ENCODE results near the gene PTPRS. TPM values are rescaled to one million over a fixed set of nuclear protein-coding genes. Genes with fewer than 3 reads are reported as not detected.

The PTPRS gene
- total and polyA plus RNA-seq, 2 donors (not counting 3 experiments of a cell fraction or from before 2014, with no cell fraction given): 10.1 to 16.1 TPM

DNA sequence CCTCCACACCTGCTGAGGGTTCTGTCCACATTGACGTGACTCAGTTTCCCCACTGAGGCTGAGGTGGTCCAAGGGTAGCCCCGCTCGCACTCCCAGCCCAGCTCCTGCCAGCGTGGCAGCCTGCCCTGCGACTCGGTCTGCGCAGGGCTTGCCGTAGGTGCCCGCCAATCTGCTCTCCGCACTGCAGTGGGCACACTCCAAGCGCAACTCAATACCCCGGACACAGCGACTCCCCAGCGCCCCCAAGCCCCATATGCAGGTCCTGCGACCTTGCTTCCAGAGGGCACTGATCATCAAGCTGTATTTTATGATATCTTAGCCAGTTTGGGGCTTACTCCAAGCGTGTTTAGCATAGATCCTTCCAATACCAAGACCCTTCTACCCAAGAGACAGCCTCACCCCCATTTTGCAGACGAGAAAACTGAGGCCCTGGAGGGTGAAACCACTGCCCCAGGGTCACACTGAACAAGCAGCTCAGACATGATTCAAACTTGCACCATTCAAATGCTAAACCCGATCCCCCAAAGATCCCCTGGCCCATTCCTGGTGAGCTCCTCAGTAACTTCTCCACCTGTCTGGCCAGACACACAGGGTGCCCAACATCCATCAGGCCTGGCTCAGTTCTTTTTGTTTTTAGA lies 13.5 kb downstream of the PTPRS start:
- Histone ChIP-seq H2AFZ (ENCODE audit: low read depth, low read length) (no peak overlapping the region), H3K27me3 (ENCODE audit: control insufficient read depth in 2 of 2, insufficient read depth in 2 of 2, low read length in 2 of 2) (no peaks in the 10 kb centered on the region), H3K9ac (replicated peaks; ENCODE audit: extremely low read depth, insufficient read depth, low read length) (no peak overlapping the region), H3K9me1 (replicated peaks; ENCODE audit: control insufficient read depth, extremely low read depth, insufficient read depth, low read length) (no peaks in the 10 kb centered on the region), H3K4me3 (replicated peaks in 1 of 3; ENCODE audit: insufficient read depth in 1 of 3, low read depth in 1 of 3, low read length in 3 of 3) (no peak overlapping the region), H3K4me1 (ENCODE audit: control insufficient read depth, extremely low read depth, insufficient read depth, low read length) (no peaks in the 10 kb centered on the region), H3K36me3 (ENCODE audit: control insufficient read depth in 2 of 2, extremely low read depth in 1 of 2, insufficient read depth in 2 of 2, low read length in 2 of 2) (no peaks in the 10 kb centered on the region), H3K27ac (ENCODE audit: insufficient read depth, low read depth, low read length) (no peak overlapping the region), H4K20me1 (replicated peaks; ENCODE audit: control insufficient read depth, extremely low read depth, insufficient read depth, low read length) (no peaks in the 10 kb centered on the region), H3K9me3 (replicated peaks; ENCODE audit: control insufficient read depth, insufficient read depth, low read length) (no peaks in the 10 kb centered on the region), H3K4me2 (ENCODE audit: insufficient read depth, low read length) (no peak overlapping the region), H3K79me2 (ENCODE audit: control insufficient read depth, insufficient read depth, low read length) (no peaks in the 10 kb centered on the region)
- TF ChIP-seq JUN (IDR thresholded peaks at IDR 0.05; ENCODE audit: borderline replicate concordance, insufficient read depth, insufficient read length, low read depth) (no peak), GATA2 (IDR thresholded peaks at IDR 0.05; ENCODE audit: insufficient read depth, insufficient read length, low read depth, low read length) (no peak), POLR2AphosphoS5 (IDR thresholded peaks at IDR 0.05; ENCODE audit: insufficient read depth, low read depth, low read length) (no peak), MYC (IDR thresholded peaks at IDR 0.05; ENCODE audit: low read depth, low read length) (no peak)
- TF ChIP-seq, protein P1, sequence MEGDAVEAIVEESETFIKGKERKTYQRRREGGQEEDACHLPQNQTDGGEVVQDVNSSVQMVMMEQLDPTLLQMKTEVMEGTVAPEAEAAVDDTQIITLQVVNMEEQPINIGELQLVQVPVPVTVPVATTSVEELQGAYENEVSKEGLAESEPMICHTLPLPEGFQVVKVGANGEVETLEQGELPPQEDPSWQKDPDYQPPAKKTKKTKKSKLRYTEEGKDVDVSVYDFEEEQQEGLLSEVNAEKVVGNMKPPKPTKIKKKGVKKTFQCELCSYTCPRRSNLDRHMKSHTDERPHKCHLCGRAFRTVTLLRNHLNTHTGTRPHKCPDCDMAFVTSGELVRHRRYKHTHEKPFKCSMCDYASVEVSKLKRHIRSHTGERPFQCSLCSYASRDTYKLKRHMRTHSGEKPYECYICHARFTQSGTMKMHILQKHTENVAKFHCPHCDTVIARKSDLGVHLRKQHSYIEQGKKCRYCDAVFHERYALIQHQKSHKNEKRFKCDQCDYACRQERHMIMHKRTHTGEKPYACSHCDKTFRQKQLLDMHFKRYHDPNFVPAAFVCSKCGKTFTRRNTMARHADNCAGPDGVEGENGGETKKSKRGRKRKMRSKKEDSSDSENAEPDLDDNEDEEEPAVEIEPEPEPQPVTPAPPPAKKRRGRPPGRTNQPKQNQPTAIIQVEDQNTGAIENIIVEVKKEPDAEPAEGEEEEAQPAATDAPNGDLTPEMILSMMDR (IDR thresholded peaks at IDR 0.05; ENCODE audit: extremely low read depth in 1 of 2, insufficient read depth in 1 of 2, low read depth in 1 of 2, low read length in 2 of 2): no peak
- POLR2A ChIA-PET: no interaction called here
- intact Hi-C loops (cut with micrococcal nuclease): no loop called here
- DNase-seq (ENCODE audit: low read depth, low spot score) (no peak), FAIRE-seq (no peak)
- CTCF ChIA-PET: interaction anchor here (1.2 kb wide), 1 partner anchor 173 kb away, joined by 3 read pairs; no protein-coding TSS in a partner anchor
- dilution Hi-C loops (cut with MboI; ENCODE audit: extremely low pct_ligation_motif_present, low sequenced_read_pairs): no loop called here
- BruUV-seq (replicated peaks): no TSS peak

GRCh38 chr19:5326545-5326944 lies 14.1 kb downstream of the PTPRS start:
- Histone ChIP-seq H3K4me2 (ENCODE audit: insufficient read depth, low read length) (no peak overlapping the region), H3K27ac (ENCODE audit: insufficient read depth, low read depth, low read length) (no peak overlapping the region), H3K4me1 (ENCODE audit: control insufficient read depth, extremely low read depth, insufficient read depth, low read length) (no peaks in the 10 kb centered on the region), H3K4me3 (replicated peaks in 1 of 3; ENCODE audit: insufficient read depth in 1 of 3, low read depth in 1 of 3, low read length in 3 of 3) (no peak overlapping the region), H4K20me1 (replicated peaks; ENCODE audit: control insufficient read depth, extremely low read depth, insufficient read depth, low read length) (no peaks in the 10 kb centered on the region), H3K9ac (replicated peaks; ENCODE audit: extremely low read depth, insufficient read depth, low read length) (no peak overlapping the region), H3K9me1 (replicated peaks; ENCODE audit: control insufficient read depth, extremely low read depth, insufficient read depth, low read length) (no peaks in the 10 kb centered on the region), H3K27me3 (ENCODE audit: control insufficient read depth in 2 of 2, insufficient read depth in 2 of 2, low read length in 2 of 2) (no peaks in the 10 kb centered on the region), H3K36me3 (ENCODE audit: control insufficient read depth in 2 of 2, extremely low read depth in 1 of 2, insufficient read depth in 2 of 2, low read length in 2 of 2) (no peaks in the 10 kb centered on the region), H3K9me3 (replicated peaks; ENCODE audit: control insufficient read depth, insufficient read depth, low read length) (no peaks in the 10 kb centered on the region), H2AFZ (ENCODE audit: low read depth, low read length) (no peak overlapping the region), H3K79me2 (ENCODE audit: control insufficient read depth, insufficient read depth, low read length) (no peaks in the 10 kb centered on the region)
- intact Hi-C loops (cut with micrococcal nuclease) (no loop called here), dilution Hi-C loops (cut with MboI; ENCODE audit: extremely low pct_ligation_motif_present, low sequenced_read_pairs) (no loop called here)
- no peak for TF ChIP-seq GATA2 (IDR thresholded peaks at IDR 0.05; ENCODE audit: insufficient read depth, insufficient read length, low read depth, low read length)
- no peak for TF ChIP-seq FOS (IDR thresholded peaks at IDR 0.05; ENCODE audit: borderline replicate concordance, insufficient read depth, low read length)
- TF ChIP-seq POLR2AphosphoS5 (IDR thresholded peaks at IDR 0.05; ENCODE audit: insufficient read depth, low read depth, low read length): no peak
- TF ChIP-seq MYC (IDR thresholded peaks at IDR 0.05; ENCODE audit: low read depth, low read length): no peak
- no peak for TF ChIP-seq EZH2 (IDR thresholded peaks at IDR 0.05; ENCODE audit: borderline replicate concordance, low read depth, low read length, severe bottlenecking)
- no peak for TF ChIP-seq MAX (IDR thresholded peaks at IDR 0.05; ENCODE audit: insufficient read depth, insufficient read length)
- no peak for TF ChIP-seq POLR2A (IDR thresholded peaks at IDR 0.05; ENCODE audit: low read depth, low read length)
- TF ChIP-seq JUN (IDR thresholded peaks at IDR 0.05; ENCODE audit: borderline replicate concordance, insufficient read depth, insufficient read length, low read depth): no peak
- TF ChIP-seq, protein P1 (IDR thresholded peaks at IDR 0.05; ENCODE audit: extremely low read depth in 1 of 2, insufficient read depth in 1 of 2, low read depth in 1 of 2, low read length in 2 of 2): no peak
- BruUV-seq (replicated peaks): no TSS peak
- FAIRE-seq (no peak), DNase-seq (ENCODE audit: low read depth, low spot score) (no peak)
- ChIA-PET POLR2A (no interaction called here), CTCF (no interaction called here)

Measured in endothelial cell of umbilical vein (primary cell).